K562 (cell line): ENCODE measurements around the gene TMEM158. TPM values are rescaled to one million over a fixed set of nuclear protein-coding genes. Genes with fewer than 3 reads are reported as not detected.

ENCODE experiments used
- ATAC-seq: fragments of 200-7000 bp; cut with Tn5 transposase; 3 replicates; pipeline ENCODE4 v1.9.1; 2020; ENCODE audit warnings: moderate library complexity
- BruUV-seq: library from RNA; stranded (reverse); fragments of 400-500 nt; replicated peaks from 2 replicates; lab custom pipeline; 2021; lab: Mats Ljungman, UMichigan
- CTCF ChIA-PET: fragments of 300-600 bp; formaldehyde crosslinking; extraction: SDS; loops from one replicate; lab custom pipeline; 2021; ENCODE audit warnings: low intra/inter-chr PET ratio; lab: Yijun Ruan, JAX
- POLR2A ChIA-PET: fragments of 300-600, 350-650 bp; sonication (Branson Sonifier 250); formaldehyde crosslinking; extraction: SDS; loops from one replicate; lab custom pipeline; 2021; ENCODE audit warnings: antibody characterized with exemption, inconsistent platforms; lab: Yijun Ruan, JAX
- DNase-seq, 4 experiments: peaks; one replicate each; pipeline versions ENCODE4 v3.0.0 to v3.0.0-alpha.2; 2011 to 2018; ENCODE audit warnings: low spot score in 3 of 4, mixed read lengths in 3 of 4; ENCODE audit errors: extremely low read depth in 1 of 4
- FAIRE-seq: peaks from 2 replicates; lab custom pipeline; 2011; peaks lifted over from hg19 to GRCh38; lab: Jason Lieb, UNC
- H2AFZ ChIP-seq: 2 replicates; pipeline ENCODE4 v1.6.0; 2011; ENCODE audit warnings: low read depth, low read length, control low read depth, inconsistent platforms
- H3K27ac ChIP-seq: fragments of 200-600 bp; 3 replicates; pipeline ENCODE4 v1.8.0; 2011; ENCODE audit warnings: low read depth, mild to moderate bottlenecking, control low read depth, inconsistent platforms, low read length, moderate library complexity, mixed read lengths; ENCODE audit errors: extremely low read depth
- H3K27me3 ChIP-seq, 2 experiments: fragments of 300-600 bp in 1 of 2; 2 replicates in 1 of 2; 3 replicates in 1 of 2; pipeline versions ENCODE4 v1.6.0 to v1.8.0; 2011; ENCODE audit warnings: inconsistent platforms in 2 of 2, low read length in 2 of 2, mild to moderate bottlenecking in 1 of 2, mixed read lengths in 1 of 2, moderate library complexity in 1 of 2; ENCODE audit not compliant: control insufficient read depth in 2 of 2, insufficient read depth in 2 of 2
- H3K36me3 ChIP-seq: fragments of 300-600 bp; 3 replicates; pipeline ENCODE4 v1.8.0; 2011; ENCODE audit warnings: mild to moderate bottlenecking, low read length, inconsistent platforms; ENCODE audit not compliant: control insufficient read depth, insufficient read depth
- H3K4me1 ChIP-seq, 2 experiments: fragments of 200-600 bp in 1 of 2; replicated peaks in 1 of 2; 2 replicates in 1 of 2; 3 replicates in 1 of 2; pipeline versions ENCODE4 v1.5.1 to v1.8.0; 2011; ENCODE audit warnings: inconsistent platforms in 2 of 2, low read length in 2 of 2, mild to moderate bottlenecking in 1 of 2, mixed read lengths in 1 of 2, moderate library complexity in 1 of 2; ENCODE audit not compliant: control insufficient read depth in 2 of 2, insufficient read depth in 2 of 2
- H3K4me2 ChIP-seq: 2 replicates; pipeline ENCODE4 v1.6.1; 2011; ENCODE audit warnings: low read length, control low read depth, inconsistent platforms, mixed read lengths; ENCODE audit not compliant: insufficient read depth
- H3K4me3 ChIP-seq: fragments of 200-600 bp; sonication (generic), shearing (Covaris generic); 2 replicates; pipeline ENCODE4 v1.5.1; 2016; ENCODE audit warnings: control low read depth, inconsistent platforms
- H3K79me2 ChIP-seq: fragments of 200-600 bp; 3 replicates; pipeline ENCODE4 v1.8.0; 2011; ENCODE audit warnings: low read length, inconsistent platforms; ENCODE audit not compliant: control insufficient read depth, insufficient read depth
- H3K9ac ChIP-seq, 2 experiments: 2 replicates each; pipeline versions ENCODE4 v1.6.0 to v1.6.1; 2011; ENCODE audit warnings: low read depth in 2 of 2, low read length in 2 of 2, control low read depth in 1 of 2, inconsistent platforms in 1 of 2, mild to moderate bottlenecking in 1 of 2, mixed read lengths in 1 of 2; ENCODE audit not compliant: insufficient read depth in 1 of 2
- H3K9me1 ChIP-seq: one replicate; pipeline ENCODE4 v1.6.0; 2011; ENCODE audit warnings: inconsistent platforms, mild to moderate bottlenecking, low read length, moderate library complexity; ENCODE audit not compliant: control insufficient read depth, insufficient read depth
- H3K9me3 ChIP-seq: replicated peaks from 2 replicates; pipeline ENCODE4 v1.5.1; 2011; ENCODE audit warnings: low read depth, low read length, inconsistent platforms; ENCODE audit not compliant: control insufficient read depth, insufficient read depth
- H4K20me1 ChIP-seq: replicated peaks from 2 replicates; pipeline ENCODE4 v1.6.1; 2011; ENCODE audit warnings: low read length, inconsistent platforms, mixed read lengths; ENCODE audit not compliant: control insufficient read depth, insufficient read depth
- ARHGAP35 ChIP-seq: fragments of 450-650 bp; IDR thresholded peaks from 2 replicates; pipeline ENCODE4 v1.6.1; 2018; ENCODE audit not compliant: partially characterized antibody
- FOXK1 ChIP-seq: sonication (generic); formaldehyde crosslinking; IDR thresholded peaks from 2 replicates; pipeline ENCODE4 v1.8.0; 2022; ENCODE audit warnings: missing genetic modification reagents, mild to moderate bottlenecking, borderline replicate concordance
- IRF9 ChIP-seq: fragments of 450-650 bp; IDR thresholded peaks from 2 replicates; pipeline ENCODE4 v1.6.1; 2016; ENCODE audit warnings: missing biosample characterization, missing genetic modification characterization
- MTA2 ChIP-seq: fragments of 450-650 bp; IDR thresholded peaks from 2 replicates; pipeline ENCODE4 v1.6.1; 2016; ENCODE audit warnings: low read depth
- SAP30 ChIP-seq: fragments of 200-600 bp; sonication (generic); IDR thresholded peaks from 2 replicates; pipeline ENCODE4 v1.6.1; 2012; ENCODE audit warnings: borderline replicate concordance, low read depth, mild to moderate bottlenecking, moderate library complexity, low read length, control low read depth, inconsistent platforms; ENCODE audit not compliant: insufficient read depth, poor library complexity, severe bottlenecking
- YY1 ChIP-seq, 3 experiments: IDR thresholded peaks; 2 replicates each; pipeline ENCODE4 v1.6.1; 2011; ENCODE audit warnings: low read length in 2 of 3, mild to moderate bottlenecking in 2 of 3, moderate library complexity in 2 of 3, borderline replicate concordance in 1 of 3, control low read depth in 1 of 3, low read depth in 1 of 3; ENCODE audit not compliant: insufficient read depth in 3 of 3, insufficient replicate concordance in 2 of 3, control insufficient read depth in 1 of 3, insufficient read length in 1 of 3; ENCODE audit errors: extremely low read depth in 1 of 3
- WGBS: fragments of 100-300 bp; shearing (Covaris generic); methylation state at CpG from one replicate; pipeline ENCODE4 v1.1.6; 2016; ENCODE audit warnings: low coverage, mixed read lengths; ENCODE audit not compliant: insufficient coverage; ENCODE audit errors: missing lambda C conversion rate; 5-methylcytosine and 5-hydroxymethylcytosine counted together
- in situ Hi-C: fragments of 300-500 bp; cut with MboI; formaldehyde crosslinking; loops from 4 replicates; pipeline ENCODE4 v1.15.0; 2018; ENCODE audit warnings: inconsistent platforms, mixed read lengths
- intact Hi-C: fragments of 100-400 bp; cut with micrococcal nuclease; formaldehyde crosslinking; loops from 2 replicates; pipeline ENCODE4 v1.14.2; 2022
- polyA plus RNA-seq, 8 experiments: library from polyadenylated mRNA; depleted of rRNA in 4 of 8; stranded (reverse) in 5 of 8; unstranded in 3 of 8; fragments of >200 nt; fragmentation: Nextera tagmentation in 2 of 8; fragmentation: Illumina TruSeq in 1 of 8; extraction: Ambion mirVana in 2 of 8; extraction: Trizol in 1 of 8; gene quantifications; 2 replicates each; pipeline versions ENCODE4 v1.2.1 to v1.2.3, GENCODE V29; 2011 to 2014; ENCODE audit warnings: inconsistent platforms in 1 of 8, missing spikeins in 1 of 8
- total RNA-seq, 7 experiments: library from RNA; depleted of rRNA in 6 of 7; stranded (reverse); fragments of >200 nt in 6 of 7; fragmentation: Illumina TruSeq in 2 of 7; extraction: Trizol in 2 of 7; gene quantifications; 2 replicates each; pipeline versions ENCODE4 v1.2.1 to v1.2.3, GENCODE V29; 2011 to 2021; ENCODE audit warnings: low replicate concordance in 1 of 7

Gene TMEM158
- total and polyA plus RNA-seq, 9 of the 15 experiments (the other 6 are each of a cell fraction or from before 2014, with no cell fraction given) = 2.2 to 46.5 (median 8.4) TPM

DNA sequence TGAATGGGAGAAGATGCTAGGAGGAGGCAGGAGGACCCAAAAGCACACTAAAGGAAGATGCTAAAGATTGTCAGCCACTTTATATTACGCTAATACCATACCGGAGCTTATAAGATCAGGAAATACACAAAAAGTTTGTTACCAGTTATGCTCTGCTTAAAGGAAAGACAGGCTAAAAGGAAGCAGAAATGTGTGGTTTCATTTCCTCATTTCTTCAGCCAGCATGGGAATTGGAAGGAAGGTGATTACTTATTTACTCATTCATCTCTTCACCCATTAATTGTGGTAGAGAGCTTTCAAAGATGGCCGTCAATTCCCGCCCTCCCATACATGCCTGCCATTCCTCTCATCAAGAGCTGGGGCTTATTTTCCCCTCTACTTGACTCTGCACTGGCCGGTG is 26.7 kb upstream of the TMEM158 start:
- Histone ChIP-seq H2AFZ (peak overlapping the region; percentile 61), H3K27me3 (no peaks in the 10 kb centered on the region), H3K4me3 (no peak overlapping the region), H3K9me3 (no peaks in the 10 kb centered on the region), H3K36me3 (no peaks in the 10 kb centered on the region)
- CTCF ChIA-PET = no interaction called here
- DNase-seq = no peak
- TF ChIP-seq MTA2 = no peak
- peak in 1 of 3 experiments; percentile 8 for TF ChIP-seq YY1 (IDR thresholded peaks at IDR 0.05; ENCODE audit: borderline replicate concordance in 1 of 3, control insufficient read depth in 1 of 3, extremely low read depth in 1 of 3, insufficient read depth in 3 of 3, insufficient read length in 1 of 3, insufficient replicate concordance in 2 of 3, low read depth in 1 of 3, low read length in 2 of 3)
- TF ChIP-seq, all 486 proteins: peak for 1
- no peaks in the 10 kb centered on the region for H4K20me1 ChIP-seq
- no peak overlapping the region for H3K9ac ChIP-seq
- POLR2A ChIA-PET = interaction anchor here (0.7 to 1.4 kb wide), 4 partner anchors 11 to 190 kb away, joined by 3 to 5 read pairs (median 4); no protein-coding TSS in a partner anchor
- H3K4me2 ChIP-seq = no peak overlapping the region
- BruUV-seq = no TSS peak
- no peaks in the 10 kb centered on the region for H3K4me1 ChIP-seq
- in situ Hi-C loops = no loop called here
- FAIRE-seq (no peak), ATAC-seq (no peak)
- WGBS = 65% methylated on average over 5 of the region's 5 CpGs
- no peaks in the 10 kb centered on the region for H3K9me1 ChIP-seq
- no peaks in the 10 kb centered on the region for H3K79me2 ChIP-seq
- intact Hi-C loops = no loop called here
- no peak overlapping the region for H3K27ac ChIP-seq

DNA sequence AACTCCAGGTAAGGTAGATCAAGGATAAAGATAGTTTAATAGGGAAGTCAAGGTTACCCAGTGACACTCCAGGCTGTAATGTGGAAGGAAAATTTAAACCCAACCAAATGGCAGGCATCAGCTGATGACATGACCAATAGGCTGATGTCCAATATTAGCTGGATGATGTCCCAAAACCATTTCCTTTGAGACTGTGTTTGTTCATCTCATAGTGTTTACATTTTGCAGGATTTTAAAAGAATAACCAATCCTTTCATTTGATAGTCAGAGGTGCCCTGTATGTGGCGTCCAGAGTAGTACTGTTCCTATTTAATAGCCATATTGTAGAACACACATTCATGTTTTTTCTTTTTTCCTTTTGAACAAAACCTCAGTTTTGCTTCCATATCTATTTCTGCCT is 23.3 kb upstream of the TMEM158 start:
- no peaks in the 10 kb centered on the region for H4K20me1 ChIP-seq
- H3K4me1 ChIP-seq = no peaks in the 10 kb centered on the region
- H3K27ac ChIP-seq = no peak overlapping the region
- H3K4me3 ChIP-seq = no peak overlapping the region
- ChIA-PET CTCF (no interaction called here), POLR2A (no interaction called here)
- FAIRE-seq = no peak
- no peak overlapping the region for H3K4me2 ChIP-seq
- H2AFZ ChIP-seq = no peak overlapping the region
- H3K27me3 ChIP-seq = no peaks in the 10 kb centered on the region; a peak in 1 of 5 replicates
- no peak for DNase-seq
- WGBS = 4% methylated on average over 1 of the region's 1 CpG
- in situ Hi-C loops (no loop called here), intact Hi-C loops (no loop called here)
- no peak for ATAC-seq
- H3K79me2 ChIP-seq = no peaks in the 10 kb centered on the region
- TF ChIP-seq IRF9 (tag) = no peak
- TF ChIP-seq ARHGAP35 = no peak
- TF ChIP-seq FOXK1 (CRISPR knock-in tag) = no peak
- no peak for TF ChIP-seq SAP30
- no peaks in the 10 kb centered on the region for H3K9me3 ChIP-seq
- H3K36me3 ChIP-seq = no peaks in the 10 kb centered on the region
- no peaks in the 10 kb centered on the region for H3K9me1 ChIP-seq
- no TSS peak for BruUV-seq
- H3K9ac ChIP-seq = no peak overlapping the region
